WTC11 (cell line): ENCODE results near the gene HMGCS1. TPM values are rescaled to one million over a fixed set of nuclear protein-coding genes. Genes with fewer than 3 reads are reported as not detected.

ENCODE experiments used
- ATAC-seq: fragments of 200-7000 bp; cut with Tn5 transposase; 2 replicates; pipeline ENCODE4 v1.10.0; 2021; ENCODE audit warnings: mild to moderate bottlenecking, moderate library complexity
- CTCF ChIA-PET: fragments of 300-600 bp; sonication (Branson Sonifier 250); formaldehyde crosslinking; loops from one replicate; lab custom pipeline; 2021; ENCODE audit warnings: antibody characterized with exemption; lab: Charles Lee
- POLR2A ChIA-PET: fragments of 350-600 bp; sonication (Branson Sonifier 250); formaldehyde crosslinking; loops from one replicate; lab custom pipeline; 2021; ENCODE audit warnings: antibody characterized with exemption; lab: Charles Lee
- DNase-seq: peaks from one replicate; pipeline ENCODE4 v3.0.0; 2021; ENCODE audit warnings: low spot score
- H3K27ac Mint-ChIP-seq: 2 replicates; pipeline ENCODE4 v1.8.0; 2021; ENCODE audit warnings: mixed read lengths
- H3K27me3 Mint-ChIP-seq: 2 replicates; pipeline ENCODE4 v1.8.0; 2021; ENCODE audit warnings: low read depth, mild to moderate bottlenecking, moderate library complexity, mixed read lengths
- H3K36me3 Mint-ChIP-seq: 2 replicates; pipeline ENCODE4 v1.8.0; 2021; ENCODE audit warnings: mixed read lengths
- H3K4me1 Mint-ChIP-seq: 2 replicates; pipeline ENCODE4 v1.8.0; 2022; ENCODE audit warnings: mixed read lengths
- H3K4me3 Mint-ChIP-seq: 2 replicates; pipeline ENCODE4 v1.8.0; 2021; ENCODE audit warnings: mild to moderate bottlenecking, moderate library complexity, mixed read lengths
- H3K9me3 Mint-ChIP-seq: 2 replicates; pipeline ENCODE4 v1.8.0; 2021; ENCODE audit warnings: mixed read lengths
- EMX1 ChIP-seq: fragments of 250-450 bp; sonication (Bioruptor Pico); IDR thresholded peaks from 2 replicates; pipeline ENCODE4 v1.8.0; 2021; ENCODE audit warnings: mild to moderate bottlenecking
- FOXJ3 ChIP-seq: sonication (generic); formaldehyde crosslinking; IDR thresholded peaks from 2 replicates; pipeline ENCODE4 v1.9.0; 2021; ENCODE audit warnings: missing genetic modification reagents, mild to moderate bottlenecking, borderline replicate concordance
- HMGA2 ChIP-seq: fragments of 250-450 bp; sonication (Bioruptor Pico); IDR thresholded peaks from 2 replicates; pipeline ENCODE4 v1.4.0; 2021; ENCODE audit warnings: mild to moderate bottlenecking, moderate library complexity
- JAZF1 ChIP-seq: fragments of 250-450 bp; sonication (Bioruptor Pico); IDR thresholded peaks from 2 replicates; pipeline ENCODE4 v1.9.0; 2021; ENCODE audit warnings: moderate library complexity, mild to moderate bottlenecking, inconsistent platforms
- JUN ChIP-seq: sonication (generic); formaldehyde crosslinking; IDR thresholded peaks from 2 replicates; pipeline ENCODE4 v1.8.0; 2023; ENCODE audit warnings: mild to moderate bottlenecking, missing genetic modification reagents
- KAT7 ChIP-seq: sonication (generic); formaldehyde crosslinking; IDR thresholded peaks from 2 replicates; pipeline ENCODE4 v1.8.1; 2023; ENCODE audit warnings: missing genetic modification reagents, mild to moderate bottlenecking, borderline replicate concordance
- MYBL2 ChIP-seq: sonication (generic); formaldehyde crosslinking; IDR thresholded peaks from 2 replicates; pipeline ENCODE4 v1.8.1; 2023; ENCODE audit warnings: mild to moderate bottlenecking, moderate library complexity, missing genetic modification reagents
- NFYB ChIP-seq: sonication (generic); formaldehyde crosslinking; conservative IDR thresholded peaks from 2 replicates; pipeline ENCODE4 v1.8.0; 2022; ENCODE audit warnings: low read depth, missing genetic modification reagents
- NR1H2 ChIP-seq: sonication (generic); formaldehyde crosslinking; IDR thresholded peaks from 2 replicates; pipeline ENCODE4 v1.9.0; 2021; ENCODE audit warnings: mild to moderate bottlenecking, moderate library complexity, missing genetic modification reagents
- PRDM15 ChIP-seq: sonication (generic); formaldehyde crosslinking; IDR thresholded peaks from 2 replicates; pipeline ENCODE4 v1.8.0; 2022; ENCODE audit warnings: missing genetic modification reagents
- SMAD4 ChIP-seq: sonication (generic); formaldehyde crosslinking; IDR thresholded peaks from 2 replicates; pipeline ENCODE4 v1.8.0; 2022; ENCODE audit warnings: mild to moderate bottlenecking, missing genetic modification reagents
- TCF7 ChIP-seq: sonication (generic); formaldehyde crosslinking; IDR thresholded peaks from 2 replicates; pipeline ENCODE4 v1.8.0; 2022; ENCODE audit warnings: mild to moderate bottlenecking, low read depth, missing genetic modification reagents, moderate library complexity
- ZBTB43 ChIP-seq: sonication (generic); formaldehyde crosslinking; IDR thresholded peaks from 2 replicates; pipeline ENCODE4 v1.8.1; 2023; ENCODE audit warnings: mild to moderate bottlenecking, missing genetic modification reagents
- ZNF121 ChIP-seq: sonication (generic); formaldehyde crosslinking; IDR thresholded peaks from 2 replicates; pipeline ENCODE4 v1.8.0; 2023; ENCODE audit warnings: missing genetic modification reagents
- ZNF423 ChIP-seq: fragments of 250-450 bp; sonication (Bioruptor Pico); IDR thresholded peaks from 2 replicates; pipeline ENCODE4 v2.1.2; 2022; ENCODE audit warnings: mild to moderate bottlenecking, moderate library complexity
- ZNF425 ChIP-seq: fragments of 250-450 bp; sonication (Bioruptor Pico); conservative IDR thresholded peaks from 2 replicates; pipeline ENCODE4 v1.9.0; 2021; ENCODE audit warnings: mild to moderate bottlenecking
- ZNF532 ChIP-seq: fragments of 250-450 bp; sonication (Bioruptor Pico); IDR thresholded peaks from 2 replicates; pipeline ENCODE4 v1.9.0; 2021; ENCODE audit warnings: mild to moderate bottlenecking, borderline replicate concordance
- total RNA-seq: library from RNA; stranded (reverse); gene quantifications from 3 replicates; pipeline ENCODE4 v1.2.3, GENCODE V29; 2021

HMGCS1 gene
- total RNA-seq, 1 experiment from 2014 or later, result 199 TPM

- POLR2A ChIA-PET, result interaction anchor here (1.3 to 2.1 kb wide), 4 partner anchors 13 to 203 kb away, joined by 3 to 15 read pairs (median 4); partner anchors contain the start of genes C5orf34, TMEM267 and ZNF131
- TF ChIP-seq ZBTB43 (CRISPR knock-in tag) (no peak), EMX1 (no peak)
- Mint-ChIP-seq H3K4me1 (peaks cover 59% of the 10 kb centered on the region), H3K27ac (peak overlapping the region; percentile 91), H3K4me3 (peak overlapping the region; percentile 94), H3K27me3 (peaks cover 3% of the 10 kb centered on the region; the same call in 1 of the 2 replicates), H3K9me3 (peaks cover 16% of the 10 kb centered on the region), H3K36me3 (peaks cover 10% of the 10 kb centered on the region)
- no peak for ATAC-seq
- no peak for DNase-seq
- CTCF ChIA-PET, result interaction anchor here (0.9 to 3.0 kb wide), 6 partner anchors 9 to 247 kb away, joined by 3 to 31 read pairs (median 9); partner anchors contain the start of genes TMEM267 and ZNF131
Observed at GRCh38 chr5:43312076-43312661, 1.0 kb downstream of the HMGCS1 start.

GRCh38 chr5:43309637-43310036 lies 3.6 kb downstream of the HMGCS1 start:
- Mint-ChIP-seq H3K4me1 (peaks cover 69% of the 10 kb centered on the region), H3K27ac (peak overlapping the region; percentile 81), H3K27me3 (peaks cover 3% of the 10 kb centered on the region; the same call in 1 of the 2 replicates), H3K36me3 (peaks cover 11% of the 10 kb centered on the region), H3K9me3 (peaks cover 3% of the 10 kb centered on the region), H3K4me3 (peak overlapping the region; percentile 94)
- no peak for TF ChIP-seq TCF7 (CRISPR knock-in tag)
- no peak for TF ChIP-seq PRDM15 (CRISPR knock-in tag)
- TF ChIP-seq ZNF423 (CRISPR knock-in tag), result no peak
- no peak for TF ChIP-seq ZBTB43 (CRISPR knock-in tag)
- no peak for TF ChIP-seq ZNF425 (CRISPR knock-in tag)
- TF ChIP-seq MYBL2 (CRISPR knock-in tag), result no peak
- TF ChIP-seq FOXJ3 (CRISPR knock-in tag), result no peak
- TF ChIP-seq JAZF1 (CRISPR knock-in tag), result no peak
- TF ChIP-seq SMAD4 (CRISPR knock-in tag), result no peak
- ChIA-PET POLR2A (interaction anchor here (1.0 kb wide), 1 partner anchor 174 kb away, joined by 5 read pairs; the partner anchor contains the start of gene TMEM267), CTCF (interaction anchor here (0.7 to 1.0 kb wide), 2 partner anchors 80 to 175 kb away, joined by 3 to 4 read pairs; partner anchors contain the start of gene TMEM267)
- no peak for ATAC-seq
- DNase-seq, result no peak

GRCh38 chr5:43309122-43309521 lies 4.1 kb downstream of the HMGCS1 start:
- no peak for DNase-seq
- CTCF ChIA-PET, result interaction anchor here (0.7 to 1.0 kb wide), 2 partner anchors 81 to 175 kb away, joined by 3 to 4 read pairs; partner anchors contain the start of gene TMEM267
- H3K4me1 Mint-ChIP-seq, result peaks cover 68% of the 10 kb centered on the region
- no peak for TF ChIP-seq ZNF532 (CRISPR knock-in tag)
- TF ChIP-seq JUN, result no peak
- TF ChIP-seq NR1H2, result no peak
- TF ChIP-seq ZNF121, result no peak
- TF ChIP-seq HMGA2 (CRISPR knock-in tag), result no peak
- no peak for TF ChIP-seq NFYB (CRISPR knock-in tag)
- no peak for TF ChIP-seq KAT7

More at GRCh38 chr5:43309122-43309521, 4.1 kb downstream of the HMGCS1 start:
- no peak for ATAC-seq
- Mint-ChIP-seq H3K27me3 (peaks cover 3% of the 10 kb centered on the region; the same call in 1 of the 2 replicates), H3K9me3 (no peaks in the 10 kb centered on the region), H3K4me3 (peak overlapping the region; percentile 94), H3K27ac (peak overlapping the region; percentile 67), H3K36me3 (peaks cover 13% of the 10 kb centered on the region)
- POLR2A ChIA-PET, result interaction anchor here (1.0 kb wide), 1 partner anchor 175 kb away, joined by 5 read pairs; the partner anchor contains the start of gene TMEM267
